Cardiac muscle cell (in vitro differentiated cells and primary cell): ENCODE measurements around the gene XAGE2. TPM values are rescaled to one million over a fixed set of nuclear protein-coding genes. Genes with fewer than 3 reads are reported as not detected.

Experiments
- DNase-seq, 2 donors: peaks; one replicate each; pipeline versions ENCODE4 v3.0.0 to v3.0.0-alpha.2; 2010 to 2017; ENCODE audit warnings: low read depth in 1 of 2, low spot score in 1 of 2
- H3K27ac ChIP-seq: fragments of 200-600 bp; sonication (generic); 2 replicates; pipeline ENCODE4 v1.5.1; 2016
- H3K27me3 ChIP-seq: fragments of 200-600 bp; sonication (generic); 2 replicates; pipeline ENCODE4 v1.6.0; 2016; ENCODE audit warnings: control low read depth
- H3K36me3 ChIP-seq: fragments of 200-600 bp; sonication (generic); 2 replicates; pipeline ENCODE4 v1.5.1; 2016; ENCODE audit warnings: control low read depth
- H3K4me1 ChIP-seq: fragments of 200-600 bp; sonication (generic); 2 replicates; pipeline ENCODE4 v1.8.1; 2017; ENCODE audit warnings: low read depth, mild to moderate bottlenecking, mixed run types
- H3K4me3 ChIP-seq: fragments of 200-600 bp; sonication (generic); 2 replicates; pipeline ENCODE4 v1.5.1; 2016; ENCODE audit warnings: mild to moderate bottlenecking
- H3K9me3 ChIP-seq: fragments of 200-600 bp; sonication (generic); 2 replicates; pipeline ENCODE4 v1.5.1; 2017; ENCODE audit warnings: low read depth, mild to moderate bottlenecking, control low read depth
- CTCF ChIP-seq: IDR thresholded peaks from 2 replicates; pipeline ENCODE4 v1.5.1; 2012; ENCODE audit warnings: low read depth, mild to moderate bottlenecking, low read length
- polyA plus RNA-seq: library from polyadenylated mRNA; unstranded; fragments of >200 nt; fragmentation: Nextera tagmentation; extraction: Ambion mirVana; gene quantifications from 2 replicates; pipeline ENCODE4 v1.2.1, GENCODE V29; 2016
- total RNA-seq: library from RNA; depleted of rRNA; stranded (reverse); fragments of >200 nt; gene quantifications from 2 replicates; pipeline ENCODE4 v1.2.3, GENCODE V29; 2016

XAGE2 gene
- total and polyA plus RNA-seq, 2 experiments from 2014 or later = not detected

GRCh38 chrX:52416816-52417215, 48.0 kb downstream of the XAGE2 start:
- H3K4me1 ChIP-seq = no peaks in the 10 kb centered on the region
- no peaks in the 10 kb centered on the region for H3K27me3 ChIP-seq
- no peaks in the 10 kb centered on the region for H3K9me3 ChIP-seq
- no peak for TF ChIP-seq CTCF
- no peak for DNase-seq
- H3K4me3 ChIP-seq = no peak overlapping the region
- H3K36me3 ChIP-seq = no peaks in the 10 kb centered on the region
- H3K27ac ChIP-seq = no peak overlapping the region

GRCh38 chrX:52420824-52421443, 52.1 kb downstream of the XAGE2 start:
- H3K9me3 ChIP-seq = no peaks in the 10 kb centered on the region
- TF ChIP-seq CTCF = no peak
- H3K27me3 ChIP-seq = no peaks in the 10 kb centered on the region
- no peak overlapping the region for H3K4me3 ChIP-seq
- no peak overlapping the region for H3K27ac ChIP-seq
- DNase-seq = peak in 1 of 2 donors; percentile 72
- no peaks in the 10 kb centered on the region for H3K4me1 ChIP-seq
- H3K36me3 ChIP-seq = no peaks in the 10 kb centered on the region

DNA sequence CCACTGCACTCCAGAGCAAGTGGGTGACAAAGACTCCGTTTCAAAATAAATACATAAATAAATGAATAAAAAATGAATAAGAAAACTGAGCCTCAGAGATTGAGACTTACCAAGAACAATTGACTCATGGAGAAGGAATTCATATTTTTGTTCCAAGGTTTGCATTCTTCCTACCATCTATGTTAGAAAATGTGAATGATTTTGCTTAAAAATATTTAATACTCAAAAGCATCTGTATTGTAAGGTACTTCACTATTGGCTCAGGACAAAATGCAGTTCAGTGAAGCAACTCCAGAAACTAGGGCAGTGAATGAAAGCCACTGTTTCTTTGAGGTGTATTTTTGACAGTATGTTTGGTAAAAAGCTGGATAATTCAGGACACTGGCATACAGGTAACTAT, 54.1 kb downstream of the XAGE2 start:
- Histone ChIP-seq H3K4me3 (no peak overlapping the region), H3K9me3 (no peaks in the 10 kb centered on the region), H3K27me3 (no peaks in the 10 kb centered on the region), H3K27ac (no peak overlapping the region), H3K4me1 (no peaks in the 10 kb centered on the region), H3K36me3 (no peaks in the 10 kb centered on the region)
- DNase-seq = peak in 1 of 2 donors; percentile 69
- TF ChIP-seq CTCF = no peak

- no peaks in the 10 kb centered on the region for H3K4me1 ChIP-seq
- no peak overlapping the region for H3K27ac ChIP-seq
- no peaks in the 10 kb centered on the region for H3K9me3 ChIP-seq
- DNase-seq = no peak
- no peak for TF ChIP-seq CTCF
- H3K27me3 ChIP-seq = no peaks in the 10 kb centered on the region
- H3K4me3 ChIP-seq = no peak overlapping the region
- no peaks in the 10 kb centered on the region for H3K36me3 ChIP-seq
Observed at GRCh38 chrX:52424656-52425055, 55.8 kb downstream of the XAGE2 start.

Other genes with a start within 250 kb of the XAGE2 start
- 70.5 and 73.7 TPM in 2 replicates for gene MAGED4, start 184.1 kb upstream of the XAGE2 start, total RNA-seq
- gene MAGED4, start 184.1 kb upstream of the XAGE2 start, polyA plus RNA-seq = 25.0 and 29.7 TPM in 2 replicates
- not detected in 2 replicates for gene XAGE1A, start 126.8 kb downstream of the XAGE2 start, total RNA-seq
- not detected in 2 replicates for gene XAGE1A, start 126.8 kb downstream of the XAGE2 start, polyA plus RNA-seq
- not detected in 2 replicates for gene XAGE1B, start 148.0 kb downstream of the XAGE2 start, total RNA-seq
- gene XAGE1B, start 148.0 kb downstream of the XAGE2 start, polyA plus RNA-seq = not detected in 2 replicates